Epithelial cell of esophagus (primary cell): Measurements from ENCODE around the gene FNDC3A.

ENCODE experiments used
- DNase-seq: peaks from one replicate; pipeline ENCODE4 v3.0.0; 2010; ENCODE audit warnings: low read depth
- H3K4me3 ChIP-seq: 2 replicates; pipeline ENCODE4 v1.5.1; 2011; ENCODE audit warnings: mild to moderate bottlenecking, low read length, control low read depth
- TF ChIP-seq, protein P1 (sequence below): IDR thresholded peaks from 2 replicates; pipeline ENCODE4 v1.5.1; 2011; ENCODE audit warnings: low read depth, mild to moderate bottlenecking, low read length, control low read depth, inconsistent platforms; ENCODE audit not compliant: insufficient read depth; ENCODE audit errors: missing control alignments

Gene FNDC3A

DNA sequence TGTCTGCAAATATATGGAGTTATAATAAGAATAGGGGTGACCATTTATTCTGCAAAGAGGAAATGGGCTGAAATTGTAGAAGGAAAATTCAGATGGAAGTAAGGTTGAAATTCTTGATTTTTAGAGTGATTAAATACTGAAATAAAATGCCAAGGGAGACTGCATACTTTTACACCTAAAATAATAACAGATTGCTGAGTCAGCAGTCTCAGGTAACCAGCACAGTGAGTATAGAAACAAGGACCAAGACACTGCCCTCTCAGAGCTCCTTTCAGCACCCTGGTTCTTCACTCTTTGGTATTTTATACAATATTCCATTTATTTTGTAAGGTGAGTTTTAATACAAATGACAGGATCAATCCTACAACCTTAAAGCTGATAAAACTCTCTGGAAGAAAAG is 195.6 kb downstream of the FNDC3A start:
- TF ChIP-seq, protein P1, sequence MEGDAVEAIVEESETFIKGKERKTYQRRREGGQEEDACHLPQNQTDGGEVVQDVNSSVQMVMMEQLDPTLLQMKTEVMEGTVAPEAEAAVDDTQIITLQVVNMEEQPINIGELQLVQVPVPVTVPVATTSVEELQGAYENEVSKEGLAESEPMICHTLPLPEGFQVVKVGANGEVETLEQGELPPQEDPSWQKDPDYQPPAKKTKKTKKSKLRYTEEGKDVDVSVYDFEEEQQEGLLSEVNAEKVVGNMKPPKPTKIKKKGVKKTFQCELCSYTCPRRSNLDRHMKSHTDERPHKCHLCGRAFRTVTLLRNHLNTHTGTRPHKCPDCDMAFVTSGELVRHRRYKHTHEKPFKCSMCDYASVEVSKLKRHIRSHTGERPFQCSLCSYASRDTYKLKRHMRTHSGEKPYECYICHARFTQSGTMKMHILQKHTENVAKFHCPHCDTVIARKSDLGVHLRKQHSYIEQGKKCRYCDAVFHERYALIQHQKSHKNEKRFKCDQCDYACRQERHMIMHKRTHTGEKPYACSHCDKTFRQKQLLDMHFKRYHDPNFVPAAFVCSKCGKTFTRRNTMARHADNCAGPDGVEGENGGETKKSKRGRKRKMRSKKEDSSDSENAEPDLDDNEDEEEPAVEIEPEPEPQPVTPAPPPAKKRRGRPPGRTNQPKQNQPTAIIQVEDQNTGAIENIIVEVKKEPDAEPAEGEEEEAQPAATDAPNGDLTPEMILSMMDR = no peak
- H3K4me3 ChIP-seq = no peak overlapping the region
- no peak for DNase-seq

DNA sequence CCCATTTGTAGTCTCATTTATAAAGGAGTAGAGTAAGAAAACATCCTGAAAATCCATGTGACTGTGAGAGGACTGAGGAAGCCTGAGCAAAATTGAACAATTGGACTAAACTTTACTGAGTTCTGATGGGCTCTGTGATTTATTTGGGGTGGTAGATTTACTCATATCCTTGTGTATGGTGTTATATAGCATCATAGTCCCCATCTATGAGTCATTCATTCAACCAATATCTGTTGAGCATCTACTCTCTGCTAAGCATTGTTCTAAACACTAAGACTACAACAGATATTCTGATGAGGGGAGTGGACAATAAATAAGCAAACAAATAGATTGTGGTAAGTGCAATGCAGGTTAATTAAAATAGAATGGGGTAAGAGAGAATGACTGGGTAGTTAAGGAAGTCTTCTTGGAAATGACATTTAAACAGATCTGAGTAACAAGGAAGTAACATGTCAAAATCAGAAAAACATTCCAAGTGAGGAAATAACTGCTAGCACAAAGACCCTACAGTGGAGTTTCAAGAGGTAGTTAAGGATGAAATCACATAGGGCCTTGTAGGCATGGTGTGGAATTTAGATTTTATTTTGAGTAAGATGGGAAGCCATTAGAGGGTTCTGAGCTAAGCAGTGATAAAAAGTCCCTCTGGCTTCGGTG is 208.1 kb downstream of the FNDC3A start:
- TF ChIP-seq, protein P1 = no peak
- H3K4me3 ChIP-seq = no peak overlapping the region
- DNase-seq = peak; percentile 4

DNA sequence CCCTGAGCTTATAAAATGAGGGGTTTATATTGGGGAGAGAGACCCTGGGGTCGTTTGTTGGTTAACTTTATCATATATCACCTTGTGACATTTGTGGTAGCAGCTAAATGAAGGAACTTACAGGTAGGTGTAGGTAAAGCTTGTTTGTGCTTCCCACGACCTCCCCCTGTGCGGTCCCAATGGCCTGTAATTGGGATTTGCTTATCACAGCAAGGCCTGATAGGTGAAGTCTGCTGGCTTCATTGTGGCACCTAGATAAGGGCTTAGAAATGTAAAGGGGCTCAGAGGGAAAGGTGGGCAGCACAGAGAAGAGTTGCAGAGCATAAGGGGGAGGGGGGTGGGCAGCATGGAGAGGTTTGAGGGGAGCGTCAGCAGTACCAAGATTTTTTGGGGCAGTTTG is 208.9 kb downstream of the FNDC3A start:
- H3K4me3 ChIP-seq = no peak overlapping the region
- DNase-seq = no peak
- TF ChIP-seq, protein P1 = no peak

DNA sequence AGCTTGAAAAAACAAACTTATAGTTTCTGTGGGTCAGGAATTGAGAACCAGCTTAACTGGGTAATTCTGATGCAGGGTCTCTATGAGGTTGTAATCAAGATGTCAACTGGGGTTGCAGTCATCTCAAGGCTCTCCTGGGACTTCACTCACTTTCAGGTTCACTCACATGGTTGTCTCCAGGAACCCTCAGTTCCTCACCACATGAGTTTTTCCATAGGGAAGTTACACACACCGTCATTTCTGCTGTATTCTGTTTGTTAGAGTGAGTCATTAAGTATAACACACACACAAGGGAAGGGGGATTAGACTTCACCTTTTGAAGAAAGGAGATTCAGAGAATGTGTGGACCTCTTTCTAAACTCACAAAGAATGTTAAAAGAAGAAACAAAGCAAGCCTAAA is 209.6 kb downstream of the FNDC3A start:
- TF ChIP-seq, protein P1 = no peak
- DNase-seq = peak; percentile 11
- H3K4me3 ChIP-seq = no peak overlapping the region

DNA sequence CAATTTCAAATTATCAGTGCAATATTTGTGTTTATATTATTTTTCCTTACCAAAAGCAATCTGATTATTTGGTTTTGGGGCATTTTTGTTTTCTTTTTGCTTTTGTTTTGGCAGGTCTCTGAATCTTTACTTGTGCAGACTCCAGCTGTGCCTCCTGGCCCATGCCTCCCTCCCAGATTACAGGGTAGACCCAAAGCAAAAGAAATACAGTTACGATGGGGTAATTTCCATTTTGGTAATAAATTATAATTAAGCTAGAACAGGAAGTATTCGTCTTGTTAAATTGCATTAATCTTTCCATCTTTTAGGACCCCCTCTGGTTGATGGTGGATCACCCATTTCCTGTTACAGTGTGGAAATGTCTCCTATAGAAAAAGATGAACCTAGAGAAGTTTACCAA is 215.2 kb downstream of the FNDC3A start:
- no peak for DNase-seq
- no peak overlapping the region for H3K4me3 ChIP-seq
- TF ChIP-seq, protein P1 = no peak

DNA sequence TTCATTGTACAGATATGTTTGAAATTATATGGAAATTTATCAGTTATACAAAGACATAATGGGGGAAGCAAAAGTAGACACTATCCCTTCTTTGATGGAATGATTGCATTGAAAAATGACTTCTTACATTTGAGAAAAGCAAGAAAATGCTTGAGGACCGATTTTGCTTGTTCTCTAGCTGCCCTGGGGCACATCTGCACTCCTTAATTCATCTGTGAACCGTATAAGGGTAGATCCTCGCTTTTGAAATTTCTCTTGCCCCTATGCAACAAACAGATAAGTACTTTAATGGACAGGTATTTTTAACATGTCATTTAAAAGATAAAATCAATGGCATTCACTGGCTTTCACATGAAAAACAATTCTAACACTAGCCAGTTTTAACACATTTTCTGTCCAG is 230.9 kb downstream of the FNDC3A start:
- no peak for DNase-seq
- TF ChIP-seq, protein P1 = no peak
- no peak overlapping the region for H3K4me3 ChIP-seq

DNA sequence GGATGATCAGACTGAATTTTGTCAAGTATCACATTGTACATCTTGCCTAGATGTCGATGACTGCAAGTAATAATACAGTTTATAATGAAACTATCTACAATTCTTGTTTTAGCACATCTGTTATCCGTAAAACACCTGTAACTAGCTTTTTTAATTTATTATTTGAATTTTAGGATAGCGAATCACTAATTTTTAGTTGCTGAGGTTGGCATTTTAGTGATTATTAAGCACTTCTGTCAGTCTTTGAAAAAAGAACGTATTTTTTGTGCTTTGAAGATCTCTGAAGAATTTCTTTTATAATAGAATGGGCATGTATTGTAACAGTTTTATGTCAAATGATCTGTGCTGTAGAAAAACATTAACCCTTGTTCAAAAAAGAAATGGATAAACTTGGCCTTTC is 232.9 kb downstream of the FNDC3A start:
- TF ChIP-seq, protein P1 = no peak
- no peak for DNase-seq
- H3K4me3 ChIP-seq = no peak overlapping the region
